Osteocyte (in vitro differentiated cells): Measurements from ENCODE around the gene DLG2. TPM values are rescaled to one million over a fixed set of nuclear protein-coding genes. Genes with fewer than 3 reads are reported as not detected.

Experiments
- DNase-seq: peaks from one replicate; pipeline ENCODE4 v3.0.0; 2021; ENCODE audit warnings: mixed read lengths; ENCODE audit not compliant: unreplicated experiment; ENCODE audit errors: extremely low spot score
- H3K27ac Mint-ChIP-seq: one replicate; pipeline ENCODE4 v1.8.0; 2021; ENCODE audit warnings: mild to moderate bottlenecking, mixed read lengths; ENCODE audit not compliant: unreplicated experiment
- H3K27me3 Mint-ChIP-seq: one replicate; pipeline ENCODE4 v1.8.0; 2021; ENCODE audit warnings: mixed read lengths; ENCODE audit not compliant: unreplicated experiment
- H3K36me3 Mint-ChIP-seq: one replicate; pipeline ENCODE4 v1.8.0; 2021; ENCODE audit warnings: mixed read lengths; ENCODE audit not compliant: unreplicated experiment
- H3K4me1 Mint-ChIP-seq: one replicate; pipeline ENCODE4 v1.8.0; 2021; ENCODE audit warnings: mixed read lengths; ENCODE audit not compliant: unreplicated experiment
- H3K4me3 Mint-ChIP-seq: one replicate; pipeline ENCODE4 v1.8.0; 2021; ENCODE audit warnings: mild to moderate bottlenecking, moderate library complexity, mixed read lengths; ENCODE audit not compliant: unreplicated experiment
- H3K9me3 Mint-ChIP-seq: one replicate; pipeline ENCODE4 v1.8.0; 2021; ENCODE audit warnings: mixed read lengths; ENCODE audit not compliant: unreplicated experiment
- total RNA-seq: library from RNA; stranded (reverse); gene quantifications from 2 replicates; pipeline ENCODE4 v1.2.1, GENCODE V29; 2021
- TF ChIP-seq, protein P1 (sequence below): fragments of 200-600 bp; sonication (generic); IDR thresholded peaks from 2 replicates; pipeline ENCODE4 v1.5.0; 2021; ENCODE audit warnings: antibody characterized with exemption, mild to moderate bottlenecking, moderate library complexity

Gene DLG2
- total RNA-seq, 1 donor from 2014 or later, result 2.1 TPM

DNA sequence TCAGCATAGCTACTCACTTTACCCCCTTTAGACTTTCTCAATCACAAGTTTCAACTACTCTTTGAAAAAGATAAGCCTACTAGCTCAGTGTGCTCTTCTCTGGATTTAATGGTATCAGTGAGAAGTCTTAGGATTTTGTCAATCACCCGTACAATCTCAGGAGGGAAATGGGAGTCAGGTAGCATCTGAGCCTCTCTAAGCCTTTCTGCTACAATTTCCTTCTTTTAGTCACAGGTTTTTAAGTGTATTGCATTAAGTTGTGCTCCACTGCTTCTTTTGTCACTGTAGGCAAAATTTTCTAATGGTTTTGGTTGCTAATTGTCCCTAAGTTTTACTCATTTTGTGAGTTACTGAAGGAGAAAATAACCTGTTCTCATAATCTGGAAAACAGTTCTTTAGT, 1582.4 kb downstream of the DLG2 start:
- Mint-ChIP-seq H3K4me1 (no peaks in the 10 kb centered on the region), H3K27me3 (no peaks in the 10 kb centered on the region), H3K36me3 (no peaks in the 10 kb centered on the region), H3K9me3 (peaks cover 4% of the 10 kb centered on the region), H3K4me3 (no peak overlapping the region), H3K27ac (no peak overlapping the region)
- DNase-seq, result no peak
- TF ChIP-seq, protein P1, sequence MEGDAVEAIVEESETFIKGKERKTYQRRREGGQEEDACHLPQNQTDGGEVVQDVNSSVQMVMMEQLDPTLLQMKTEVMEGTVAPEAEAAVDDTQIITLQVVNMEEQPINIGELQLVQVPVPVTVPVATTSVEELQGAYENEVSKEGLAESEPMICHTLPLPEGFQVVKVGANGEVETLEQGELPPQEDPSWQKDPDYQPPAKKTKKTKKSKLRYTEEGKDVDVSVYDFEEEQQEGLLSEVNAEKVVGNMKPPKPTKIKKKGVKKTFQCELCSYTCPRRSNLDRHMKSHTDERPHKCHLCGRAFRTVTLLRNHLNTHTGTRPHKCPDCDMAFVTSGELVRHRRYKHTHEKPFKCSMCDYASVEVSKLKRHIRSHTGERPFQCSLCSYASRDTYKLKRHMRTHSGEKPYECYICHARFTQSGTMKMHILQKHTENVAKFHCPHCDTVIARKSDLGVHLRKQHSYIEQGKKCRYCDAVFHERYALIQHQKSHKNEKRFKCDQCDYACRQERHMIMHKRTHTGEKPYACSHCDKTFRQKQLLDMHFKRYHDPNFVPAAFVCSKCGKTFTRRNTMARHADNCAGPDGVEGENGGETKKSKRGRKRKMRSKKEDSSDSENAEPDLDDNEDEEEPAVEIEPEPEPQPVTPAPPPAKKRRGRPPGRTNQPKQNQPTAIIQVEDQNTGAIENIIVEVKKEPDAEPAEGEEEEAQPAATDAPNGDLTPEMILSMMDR, result no peak

DNA sequence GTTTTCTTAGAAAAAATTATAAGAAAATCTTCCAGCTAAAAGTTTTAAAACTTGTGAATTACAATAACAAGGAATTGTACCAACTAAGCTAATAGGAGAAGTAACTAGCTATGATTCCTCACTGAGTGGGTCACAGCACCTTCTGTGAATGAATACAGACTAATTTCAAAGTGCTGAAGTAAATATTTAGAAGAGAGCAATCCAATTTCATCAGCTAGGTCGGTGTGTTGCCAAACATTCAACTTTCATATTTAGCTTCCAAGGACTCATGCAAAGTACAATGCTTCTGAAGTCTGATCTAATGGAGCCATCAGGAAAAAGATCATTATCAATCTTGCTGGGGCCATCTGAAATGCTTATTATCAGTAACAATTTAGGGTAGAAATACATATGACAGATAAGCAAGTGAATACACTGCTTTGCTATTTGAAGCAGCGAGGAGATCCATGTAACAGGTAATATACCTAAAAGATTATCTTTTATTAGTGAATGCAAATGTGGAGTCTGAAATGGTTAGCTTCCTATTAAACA, 1590.4 kb downstream of the DLG2 start:
- Mint-ChIP-seq H3K27me3 (no peaks in the 10 kb centered on the region), H3K36me3 (no peaks in the 10 kb centered on the region), H3K9me3 (no peaks in the 10 kb centered on the region), H3K27ac (no peak overlapping the region), H3K4me3 (no peak overlapping the region), H3K4me1 (no peaks in the 10 kb centered on the region)
- TF ChIP-seq, protein P1, result no peak
- no peak for DNase-seq

DNA sequence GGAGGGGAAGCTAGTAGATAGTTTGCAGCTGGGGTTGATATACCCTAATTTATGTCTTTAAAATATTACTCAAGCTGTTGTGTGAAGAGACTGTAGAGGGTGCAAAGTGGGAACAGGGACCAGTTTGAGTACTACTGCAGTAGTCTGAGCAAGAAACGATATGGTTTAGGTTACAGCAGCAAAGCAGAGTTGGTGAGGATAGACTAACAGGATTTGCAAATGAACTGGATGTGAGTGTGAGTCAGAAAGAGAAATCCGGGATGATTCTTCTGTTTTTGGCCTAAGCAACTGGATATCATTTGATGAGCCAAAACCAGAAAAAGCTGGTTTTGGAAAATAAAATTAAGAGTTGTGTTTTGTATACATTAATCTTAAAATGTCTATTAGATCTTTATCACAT, 1591.5 kb downstream of the DLG2 start:
- no peaks in the 10 kb centered on the region for H3K4me1 Mint-ChIP-seq
- TF ChIP-seq, protein P1, result no peak
- no peaks in the 10 kb centered on the region for H3K9me3 Mint-ChIP-seq
- no peak for DNase-seq
- H3K4me3 Mint-ChIP-seq, result no peak overlapping the region
- no peaks in the 10 kb centered on the region for H3K27me3 Mint-ChIP-seq
- H3K36me3 Mint-ChIP-seq, result no peaks in the 10 kb centered on the region
- H3K27ac Mint-ChIP-seq, result no peak overlapping the region

DNA sequence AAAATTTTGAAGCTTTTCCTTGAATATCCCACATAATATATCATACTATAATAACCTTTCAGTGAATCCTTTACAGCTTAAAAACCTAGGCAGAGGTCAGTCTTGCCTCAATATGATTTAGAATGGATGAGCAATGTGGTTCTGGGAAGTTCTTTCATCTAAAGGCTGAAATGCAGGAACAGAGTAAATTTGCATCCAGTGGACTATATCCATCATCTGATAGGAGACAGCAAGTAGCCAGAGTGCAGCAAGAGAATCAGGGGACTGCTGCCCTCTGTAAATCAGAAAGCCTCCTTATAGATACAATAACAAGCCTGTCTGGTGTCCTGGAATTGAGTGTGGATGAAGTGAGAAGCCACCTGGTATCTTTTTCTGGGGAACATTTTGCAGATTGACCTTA, 1592.7 kb downstream of the DLG2 start:
- no peaks in the 10 kb centered on the region for H3K4me1 Mint-ChIP-seq
- H3K4me3 Mint-ChIP-seq, result no peak overlapping the region
- no peaks in the 10 kb centered on the region for H3K9me3 Mint-ChIP-seq
- DNase-seq, result no peak
- no peaks in the 10 kb centered on the region for H3K36me3 Mint-ChIP-seq
- TF ChIP-seq, protein P1, result no peak
- no peaks in the 10 kb centered on the region for H3K27me3 Mint-ChIP-seq
- no peak overlapping the region for H3K27ac Mint-ChIP-seq

DNA sequence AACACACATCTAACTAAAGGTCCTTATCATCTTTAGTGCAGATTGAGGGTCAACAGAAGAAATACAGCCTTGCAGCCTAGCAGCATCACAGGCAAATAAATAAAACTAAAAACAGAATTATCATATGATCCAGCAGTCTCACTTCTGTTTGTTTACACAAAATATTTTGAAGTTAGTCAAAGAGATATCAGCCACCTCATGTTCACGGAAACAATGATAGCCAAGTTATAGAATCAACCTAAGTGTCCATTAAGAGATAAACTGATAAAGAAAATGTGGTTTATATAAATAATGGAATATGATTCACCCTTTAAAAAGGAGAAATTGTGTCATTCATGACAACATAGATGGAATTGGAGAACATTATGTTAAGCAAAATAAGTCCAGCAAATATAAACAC, 1602.9 kb downstream of the DLG2 start:
- Mint-ChIP-seq H3K9me3 (no peaks in the 10 kb centered on the region), H3K4me3 (no peak overlapping the region), H3K36me3 (no peaks in the 10 kb centered on the region), H3K27me3 (no peaks in the 10 kb centered on the region), H3K4me1 (peaks cover 2% of the 10 kb centered on the region), H3K27ac (no peak overlapping the region)
- no peak for DNase-seq
- TF ChIP-seq, protein P1, result no peak
